SK-MEL-5 (cell line): ENCODE results near the gene RPS6KA2. TPM values are rescaled to one million over a fixed set of nuclear protein-coding genes. Genes with fewer than 3 reads are reported as not detected.
A peak's percentile ranks its signal among the peaks of the same experiment; 100 is the strongest.
"Not testable (repeated sequence)": the region's sequence is repeated elsewhere in the genome, so short reads cannot be mapped to it uniquely, and the experiment has no call there.

Experiments used
- DNase-seq: peaks from one replicate; pipeline ENCODE4 v3.0.0-alpha.2; 2016; ENCODE audit warnings: low read depth, low spot score
- in situ Hi-C: cut with HindIII; loops from 2 replicates; pipeline ENCODE4 v1.10.0; 2016; ENCODE audit warnings: low sequenced_read_pairs, high pct_unique_total_duplicates, low pct_unique_long_range_greater_than_20kb
- total RNA-seq: library from RNA; depleted of rRNA; stranded (reverse); fragments of >200 nt; shearing (Covaris generic); gene quantifications from 2 replicates; pipeline ENCODE4 v1.2.3, GENCODE V29; 2014

Gene RPS6KA2
- total RNA-seq, 1 experiment from 2014 or later, result 2.1 TPM

DNA sequence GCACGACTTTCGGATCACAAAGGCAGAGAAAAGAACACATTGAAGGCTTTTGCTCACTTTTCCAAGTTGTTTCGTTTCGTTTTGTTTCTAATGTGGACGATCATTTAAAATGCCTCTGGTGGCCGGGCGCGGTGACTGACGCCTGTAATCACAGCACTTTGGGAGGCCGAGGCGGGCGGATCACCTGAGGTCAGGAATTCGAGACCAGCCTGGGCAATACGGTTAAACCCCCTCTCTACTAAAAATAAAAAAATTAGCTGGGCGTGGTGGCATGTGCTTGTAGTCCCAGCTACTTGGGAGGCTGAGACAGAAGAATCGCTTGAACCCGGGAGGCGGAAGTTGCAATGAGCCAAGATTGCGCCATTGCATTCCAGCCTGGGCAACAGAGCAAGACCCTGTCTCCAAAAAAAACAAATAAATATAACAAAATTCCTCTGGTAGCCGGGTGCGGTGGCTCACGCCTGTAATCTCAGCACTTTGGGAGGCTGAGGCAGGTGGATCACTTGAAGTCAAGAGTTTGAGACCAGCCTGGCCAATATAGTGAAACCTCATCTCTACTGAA is 243.2 kb downstream of the RPS6KA2 start:
- DNase-seq, in situ Hi-C loops: not testable (repeated sequence)

DNA sequence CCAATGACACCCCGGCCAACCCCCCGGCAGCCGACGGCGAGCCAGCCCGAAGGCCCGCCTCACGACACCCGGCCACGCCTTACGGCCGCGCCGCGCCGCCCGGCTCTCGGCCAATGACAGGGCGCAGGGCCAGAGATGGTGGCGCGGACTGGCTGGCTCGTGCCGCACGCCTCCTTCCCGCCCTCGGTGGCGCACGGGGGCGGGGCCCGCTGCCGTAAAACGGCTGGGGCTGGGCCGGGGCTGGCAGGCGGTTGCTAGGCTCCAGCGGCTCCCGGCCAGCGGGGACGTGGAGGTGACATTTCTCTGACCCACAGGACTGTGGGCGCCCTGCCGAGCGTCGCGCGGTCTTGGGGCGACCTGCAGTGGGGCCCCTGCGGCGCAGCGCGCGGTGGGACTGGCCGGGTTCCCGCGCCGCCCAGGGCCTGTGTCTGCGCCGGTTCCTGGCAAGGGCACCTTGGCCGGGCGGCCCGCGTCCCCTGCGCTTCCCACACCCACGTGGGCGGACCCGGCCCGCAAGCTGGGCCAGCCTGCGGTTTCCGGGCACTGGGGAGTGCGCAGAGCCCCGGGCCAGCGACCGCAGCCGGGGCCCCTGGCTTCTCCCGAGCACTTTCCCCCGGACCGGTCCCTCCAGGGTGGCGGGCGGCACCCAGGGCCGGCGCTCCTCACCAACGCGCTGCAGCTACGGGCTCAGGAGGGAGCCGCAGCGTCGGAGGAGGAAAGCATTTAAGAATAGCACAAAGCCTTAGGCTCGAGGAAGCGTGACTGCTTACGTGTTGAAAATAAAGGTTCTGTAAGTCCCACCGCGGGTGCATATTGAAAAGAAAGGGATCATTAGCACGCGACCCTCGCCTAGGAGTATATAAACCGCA is 243.9 kb downstream of the RPS6KA2 start, which contains the start of gene MPC1:
TSS of gene MPC1 (minus strand) at position 8 of the 869 bp plus-strand sequence. CDS start 64 bp downstream, outside the sequence.
- in situ Hi-C loops, result no loop called here
- peak; percentile 92 for DNase-seq

DNA sequence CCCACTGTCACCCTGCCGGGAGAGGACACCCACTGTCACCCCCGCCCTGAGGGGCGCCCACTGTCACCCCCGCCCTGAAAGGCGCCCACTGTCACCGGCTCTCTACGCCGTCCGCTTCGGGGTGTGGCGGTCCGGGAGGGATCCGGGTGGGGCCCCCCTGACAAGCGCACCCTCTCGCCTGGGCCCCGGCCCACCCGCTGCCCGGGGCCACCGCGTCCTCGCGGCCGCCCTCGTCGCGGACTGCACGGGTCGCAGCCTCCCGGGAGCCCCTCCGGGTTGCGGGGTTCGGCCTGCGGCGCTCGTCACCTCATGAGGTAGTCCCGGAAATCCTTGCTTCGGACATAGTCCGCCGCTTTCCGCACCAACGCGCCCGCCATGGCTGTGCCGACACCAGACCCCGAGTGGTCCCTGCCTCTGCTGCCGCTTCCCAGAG is 244.5 kb downstream of the RPS6KA2 start:
- in situ Hi-C loops, result no loop called here
- no peak for DNase-seq

DNA sequence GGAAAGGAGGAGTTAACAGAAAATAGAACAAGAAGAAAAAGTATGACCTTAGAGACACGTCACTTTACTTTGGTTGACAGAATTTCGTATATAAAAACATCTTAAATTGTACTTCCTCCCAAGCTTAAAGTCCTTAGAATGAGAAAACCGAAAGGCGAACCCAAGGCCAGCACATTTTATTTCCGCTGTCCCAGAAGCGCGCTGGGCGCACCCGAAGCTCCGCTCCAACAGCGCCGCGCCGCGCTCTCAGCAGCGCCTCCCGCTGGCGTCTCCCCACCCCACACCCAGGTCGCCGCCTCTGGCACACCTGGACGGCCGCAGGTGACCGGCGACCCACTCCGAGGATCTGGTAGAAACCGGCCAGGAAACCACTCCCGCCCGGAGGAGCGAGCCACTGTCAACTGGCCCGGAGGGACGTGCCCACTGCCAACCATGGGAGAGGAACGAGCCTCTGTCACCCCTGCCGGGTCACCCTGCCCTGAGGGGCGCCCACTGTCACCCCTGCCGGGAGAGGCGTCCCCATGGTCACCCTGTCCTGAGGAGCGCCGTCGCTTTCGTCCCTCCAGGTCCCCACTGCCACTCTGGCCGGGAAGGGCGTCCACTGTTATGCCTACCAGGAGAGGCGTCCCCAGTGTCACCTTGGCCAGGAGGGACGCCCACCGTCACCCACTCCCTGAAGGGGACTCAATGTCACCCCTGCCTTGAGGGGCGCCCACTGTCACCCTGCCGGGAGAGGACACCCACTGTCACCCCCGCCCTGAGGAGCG is 245.1 kb downstream of the RPS6KA2 start:
- DNase-seq, result peak; percentile 52
- in situ Hi-C loops, result no loop called here

DNA sequence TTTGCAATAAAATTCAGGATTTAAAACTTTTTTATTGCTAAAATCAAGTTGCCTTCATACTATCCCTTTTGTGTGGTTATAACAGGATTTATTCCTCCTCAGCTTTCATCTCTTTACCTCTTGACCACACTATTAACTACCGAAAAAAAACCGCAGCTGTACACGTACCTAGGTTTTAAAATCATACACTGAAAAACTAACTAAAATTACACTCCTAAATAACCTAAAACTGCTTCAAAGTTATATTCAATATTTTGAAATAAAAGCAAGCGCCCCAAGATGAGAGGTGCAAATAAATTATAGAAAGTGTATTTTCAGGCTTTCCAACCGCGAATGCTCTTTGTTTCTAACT is 245.7 kb downstream of the RPS6KA2 start:
- DNase-seq, result no peak
- in situ Hi-C loops, result no loop called here

DNA sequence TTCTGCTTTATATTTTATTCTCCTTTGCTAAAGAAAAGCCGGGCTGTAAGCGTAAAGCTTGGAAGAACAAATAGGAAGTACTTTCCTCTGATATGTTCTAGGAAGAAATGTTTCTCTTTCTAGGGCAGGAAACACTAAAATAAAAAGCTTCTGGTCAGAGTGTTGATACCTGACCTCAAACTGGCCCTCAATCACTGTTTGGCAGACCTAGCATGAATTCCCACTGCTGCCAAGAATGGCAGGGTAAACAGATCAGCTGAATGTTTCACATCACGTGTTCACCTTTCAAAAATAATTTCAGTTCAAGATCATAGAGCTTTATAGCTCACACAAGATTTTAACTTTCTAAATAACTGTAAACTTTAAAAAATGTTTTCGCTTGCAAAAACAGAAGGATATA is 247.3 kb downstream of the RPS6KA2 start:
- DNase-seq, result no peak
- in situ Hi-C loops, result no loop called here

DNA sequence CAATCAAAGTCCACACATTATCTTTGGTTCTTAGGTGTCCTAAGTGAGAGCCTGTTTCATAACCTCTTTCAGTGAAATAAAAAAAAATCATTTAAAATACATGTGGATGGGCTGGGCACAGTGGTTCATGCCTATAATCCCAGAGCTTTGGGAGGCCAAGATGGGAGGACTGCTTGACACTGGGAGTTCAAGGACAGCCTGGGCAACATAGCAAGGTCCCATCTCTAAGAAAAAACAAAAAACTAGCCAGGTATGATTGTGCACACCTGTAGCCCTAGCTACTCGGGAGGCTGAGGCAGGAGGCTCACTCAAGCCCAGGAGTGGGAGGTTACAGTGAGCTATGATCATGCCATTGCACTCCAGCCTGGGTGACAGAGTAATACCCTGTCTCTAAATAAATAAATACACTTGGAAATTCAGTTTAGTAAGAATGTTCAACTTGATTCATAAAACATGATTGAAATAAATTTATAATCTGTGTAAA is 247.9 kb downstream of the RPS6KA2 start:
- in situ Hi-C loops, result no loop called here
- DNase-seq, result no peak

DNA sequence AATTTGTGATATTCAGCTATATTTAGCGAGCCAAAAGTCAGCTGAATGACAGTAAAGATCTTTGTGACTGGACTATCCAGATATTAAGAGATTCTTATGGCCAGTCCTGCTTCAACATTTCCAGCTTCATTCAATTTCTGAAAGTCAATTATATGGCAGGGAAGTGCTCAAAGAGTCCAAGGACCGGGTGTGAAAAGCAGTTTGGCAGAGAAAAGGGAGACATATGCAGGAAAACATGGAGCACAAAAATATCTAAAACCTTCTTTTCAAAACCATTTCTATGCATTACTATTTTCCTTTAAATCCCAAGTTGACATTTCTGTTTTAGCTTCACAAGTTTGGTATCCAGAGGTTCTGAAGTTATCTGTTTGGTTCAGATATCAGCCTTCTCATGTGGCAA is 249.3 kb downstream of the RPS6KA2 start:
- DNase-seq, result no peak
- in situ Hi-C loops, result no loop called here

DNA sequence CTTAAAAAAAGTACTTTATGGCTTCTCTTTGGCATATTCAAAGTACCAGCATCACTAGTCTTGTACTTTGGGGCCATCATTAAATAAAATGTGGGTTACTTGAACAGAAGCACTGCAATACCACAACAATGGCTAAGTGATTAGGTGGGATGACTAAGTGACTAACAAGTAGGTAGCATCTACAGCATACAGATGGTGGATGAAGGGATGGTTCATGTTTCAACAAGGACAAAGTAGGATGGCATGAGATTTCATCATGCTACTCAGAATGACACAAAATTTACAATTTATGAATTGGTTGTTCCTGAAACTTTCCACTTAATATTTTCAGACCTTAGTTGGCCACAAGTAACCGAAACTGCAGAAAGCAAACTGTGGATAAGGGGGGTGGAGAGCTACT is 252.0 kb downstream of the RPS6KA2 start:
- DNase-seq, result no peak
- in situ Hi-C loops, result no loop called here

DNA sequence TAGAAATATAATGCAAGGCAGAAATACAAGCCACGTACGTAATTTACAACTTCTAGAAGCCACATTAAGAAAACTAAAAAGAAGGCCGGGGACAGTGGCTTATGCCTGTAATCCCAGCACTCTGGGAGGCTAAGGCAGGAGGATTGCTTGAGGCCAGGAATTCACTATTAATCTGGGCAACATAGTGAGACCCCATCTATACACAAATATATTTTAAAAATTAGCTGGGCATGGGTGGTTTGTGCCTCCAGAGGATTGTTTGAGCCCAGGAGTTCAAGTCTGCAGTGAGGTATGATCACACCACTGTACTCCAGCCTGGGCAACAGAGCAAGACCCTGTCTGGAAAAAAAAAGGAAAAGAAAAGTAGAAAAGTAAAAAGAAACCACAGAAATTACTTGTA is 256.6 kb downstream of the RPS6KA2 start:
- no peak for DNase-seq
- in situ Hi-C loops, result no loop called here

DNA sequence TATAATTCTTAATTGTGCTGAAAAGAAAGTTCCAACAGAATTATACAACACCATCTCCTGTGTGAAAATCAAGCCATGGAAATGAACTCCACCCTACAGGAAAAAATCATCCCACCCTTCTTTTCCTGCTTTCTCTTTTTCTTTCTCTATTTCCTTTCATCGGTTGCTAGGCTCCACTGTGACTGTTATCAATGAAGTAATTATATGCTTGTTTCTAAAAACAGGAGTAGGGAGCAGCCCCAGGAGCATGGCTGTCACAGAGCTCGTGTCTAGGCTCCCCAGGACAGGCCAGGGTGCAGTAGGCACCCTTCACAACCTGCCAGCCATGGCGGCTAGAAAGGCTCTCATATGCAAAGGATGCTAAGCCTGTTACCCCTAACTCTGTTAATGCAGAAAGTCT is 257.3 kb downstream of the RPS6KA2 start:
- no peak for DNase-seq
- in situ Hi-C loops, result no loop called here

DNA sequence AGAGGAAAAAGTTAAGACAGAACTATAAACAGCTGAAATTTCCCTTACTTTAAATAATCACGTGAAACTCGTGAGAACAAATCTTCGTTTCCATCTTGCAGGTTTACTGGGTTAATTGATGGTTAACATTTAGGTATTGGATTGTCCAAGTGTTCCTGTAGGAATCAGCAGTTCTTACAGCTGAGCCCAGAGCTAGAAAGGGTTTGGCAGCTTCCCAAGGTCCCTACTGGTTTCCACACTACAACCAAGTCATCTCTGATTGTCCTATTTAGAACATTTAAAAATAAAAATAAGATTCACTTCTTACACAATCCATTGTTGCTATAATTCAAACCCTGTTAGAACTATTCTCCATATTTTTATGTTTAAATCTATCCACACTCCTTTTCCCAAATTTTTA is 260.1 kb downstream of the RPS6KA2 start:
- in situ Hi-C loops, result no loop called here
- no peak for DNase-seq

DNA sequence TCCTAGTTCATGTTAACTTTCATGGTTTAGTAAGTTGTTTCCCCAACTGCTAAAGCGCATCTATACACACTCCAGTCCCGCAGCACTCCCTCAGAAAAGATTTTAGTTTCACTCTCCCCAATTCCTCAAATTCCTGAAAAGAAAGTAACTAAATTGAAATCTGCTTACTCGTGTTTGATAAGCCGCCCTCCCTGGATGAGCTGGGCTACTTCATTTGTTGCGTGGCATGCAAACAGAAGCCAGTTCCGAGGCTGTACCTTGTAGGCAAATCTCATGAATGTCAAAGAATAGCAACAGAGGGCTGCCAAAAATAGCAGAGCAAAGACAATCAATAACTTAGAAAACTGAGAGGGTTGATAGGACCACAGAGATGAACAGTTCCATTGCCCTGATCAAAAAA is 261.2 kb downstream of the RPS6KA2 start:
- in situ Hi-C loops, result no loop called here
- DNase-seq, result no peak

DNA sequence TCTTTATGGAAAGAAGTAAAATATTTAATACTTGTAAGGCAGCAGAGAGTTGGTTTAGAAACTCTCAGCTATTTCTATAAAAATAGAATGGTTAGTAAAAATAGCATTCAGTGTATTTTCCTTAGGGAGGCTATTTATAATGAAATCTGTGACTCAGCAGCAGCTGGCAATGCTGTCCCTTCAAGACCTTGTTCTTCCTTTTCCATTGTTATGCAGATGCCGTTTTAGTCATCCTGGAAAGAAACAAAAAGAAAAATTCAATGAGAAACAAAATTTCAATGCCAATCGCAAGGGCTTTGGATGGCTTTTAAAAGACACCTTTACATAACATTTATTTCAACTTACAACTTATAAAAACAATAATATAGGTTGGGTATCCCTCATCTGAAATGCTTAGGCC is 261.8 kb downstream of the RPS6KA2 start:
- in situ Hi-C loops, result no loop called here
- no peak for DNase-seq

DNA sequence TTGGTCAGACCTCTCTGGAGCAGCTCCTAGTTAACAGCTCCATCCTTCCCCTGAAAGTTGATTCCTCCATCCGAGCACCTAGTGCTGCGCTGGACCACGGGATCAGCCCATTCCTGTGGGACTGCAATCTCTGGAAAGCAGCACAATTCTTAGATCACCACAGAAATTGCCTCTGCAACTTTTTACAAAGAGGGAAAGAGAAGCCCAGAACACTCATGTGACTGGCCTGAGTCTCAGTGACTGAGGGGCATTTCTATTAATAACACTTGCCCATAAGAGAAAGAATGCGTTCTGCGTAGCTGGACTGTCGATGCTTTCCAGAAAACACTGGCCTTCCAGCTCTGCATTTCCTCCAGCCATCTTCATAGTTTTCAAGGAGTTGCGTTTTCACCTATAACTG is 262.6 kb downstream of the RPS6KA2 start:
- DNase-seq, result peak; percentile 15
- in situ Hi-C loops, result no loop called here

DNA sequence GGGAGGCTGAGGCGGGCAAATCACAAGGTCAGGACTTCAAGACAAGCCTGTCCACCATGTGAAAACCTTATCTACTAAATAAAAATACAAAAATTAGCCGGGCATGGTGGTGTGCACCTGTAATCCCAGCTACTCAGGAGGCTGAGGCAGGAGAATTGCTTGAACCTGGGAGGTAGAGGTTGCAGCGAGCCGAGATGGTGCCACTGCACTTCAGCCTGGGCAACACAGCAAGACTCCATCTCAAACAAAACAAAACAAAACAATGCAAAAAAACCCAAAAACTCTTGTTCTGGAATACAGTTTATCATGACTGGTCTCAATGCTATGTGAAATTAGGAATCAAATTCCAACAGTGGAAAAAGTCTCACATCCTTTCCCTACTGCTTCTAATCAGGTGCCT is 264.6 kb downstream of the RPS6KA2 start:
- DNase-seq, in situ Hi-C loops: not testable (repeated sequence)

DNA sequence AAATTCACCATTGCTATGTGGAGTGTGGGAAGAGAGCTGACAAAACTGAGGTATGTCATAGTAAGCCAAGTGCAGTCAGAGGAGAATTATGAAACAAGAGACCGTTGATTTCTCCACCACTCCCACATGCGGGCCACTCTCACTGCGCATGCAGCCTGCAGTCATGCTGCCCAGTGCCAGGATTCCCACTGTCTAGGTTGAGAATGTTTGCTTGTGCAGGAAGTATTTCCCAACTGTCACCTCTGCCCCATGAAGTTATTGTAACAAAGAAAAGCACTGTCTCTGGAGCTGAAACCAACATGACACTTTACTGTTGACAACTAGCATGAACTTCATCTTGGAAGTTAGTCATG is 266.0 kb downstream of the RPS6KA2 start:
- in situ Hi-C loops, result no loop called here

DNA sequence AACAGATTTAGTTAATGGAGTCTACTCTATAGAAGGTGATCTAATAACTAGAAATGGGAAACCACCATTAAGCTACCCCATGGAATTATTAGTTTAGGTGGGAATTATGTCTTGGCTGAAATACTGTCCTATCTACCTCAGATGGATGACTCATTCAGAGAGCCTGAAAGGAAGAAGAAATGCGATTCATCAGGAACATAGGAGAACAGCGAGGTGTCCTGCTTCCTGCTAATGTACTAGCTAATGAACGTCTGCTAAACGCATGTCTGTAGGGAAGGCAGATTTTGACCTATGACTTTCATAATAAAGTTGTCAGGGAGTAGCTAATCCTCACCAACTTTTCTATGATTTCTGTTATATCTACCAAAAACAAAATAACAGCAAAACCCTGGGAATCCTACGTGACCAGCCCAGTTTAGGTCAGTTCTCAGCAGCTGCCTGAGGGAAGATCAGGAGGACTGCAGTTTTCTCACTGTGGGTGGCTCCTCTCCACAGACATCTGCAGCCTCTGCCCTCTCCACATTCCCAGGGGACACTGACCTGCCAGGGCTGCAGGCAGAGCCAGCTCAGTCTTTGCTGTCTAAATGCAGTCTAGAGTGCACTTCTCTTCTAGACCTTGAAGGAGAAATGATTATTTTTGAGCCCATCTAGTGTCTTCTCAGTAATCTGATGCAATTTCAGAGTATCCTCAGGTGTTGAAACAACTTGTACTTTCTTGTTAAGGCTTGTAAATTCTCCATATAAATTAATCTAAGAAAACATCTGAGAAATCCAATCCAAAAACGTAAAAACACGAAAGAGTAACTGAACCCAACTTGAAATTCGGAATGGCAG is 266.6 kb downstream of the RPS6KA2 start:
- DNase-seq, result no peak
- in situ Hi-C loops, result no loop called here

More for the DNA sequence above, 266.0 kb downstream of the RPS6KA2 start:
- no peak for DNase-seq
